Measurements from ENCODE around the gene SPATA9. TPM values are rescaled to one million over a fixed set of nuclear protein-coding genes. Genes with fewer than 3 reads are reported as not detected.
A peak's percentile ranks its signal among the peaks of the same experiment; 100 is the strongest.
"Not testable (repeated sequence)": the region's sequence is repeated elsewhere in the genome, so short reads cannot be mapped to it uniquely, and the experiment has no call there.

SPATA9 gene
- total and polyA plus RNA-seq, 2 donors (not counting 3 experiments of a cell fraction or from before 2014, with no cell fraction given): 0.07 TPM; not detected in 1

DNA sequence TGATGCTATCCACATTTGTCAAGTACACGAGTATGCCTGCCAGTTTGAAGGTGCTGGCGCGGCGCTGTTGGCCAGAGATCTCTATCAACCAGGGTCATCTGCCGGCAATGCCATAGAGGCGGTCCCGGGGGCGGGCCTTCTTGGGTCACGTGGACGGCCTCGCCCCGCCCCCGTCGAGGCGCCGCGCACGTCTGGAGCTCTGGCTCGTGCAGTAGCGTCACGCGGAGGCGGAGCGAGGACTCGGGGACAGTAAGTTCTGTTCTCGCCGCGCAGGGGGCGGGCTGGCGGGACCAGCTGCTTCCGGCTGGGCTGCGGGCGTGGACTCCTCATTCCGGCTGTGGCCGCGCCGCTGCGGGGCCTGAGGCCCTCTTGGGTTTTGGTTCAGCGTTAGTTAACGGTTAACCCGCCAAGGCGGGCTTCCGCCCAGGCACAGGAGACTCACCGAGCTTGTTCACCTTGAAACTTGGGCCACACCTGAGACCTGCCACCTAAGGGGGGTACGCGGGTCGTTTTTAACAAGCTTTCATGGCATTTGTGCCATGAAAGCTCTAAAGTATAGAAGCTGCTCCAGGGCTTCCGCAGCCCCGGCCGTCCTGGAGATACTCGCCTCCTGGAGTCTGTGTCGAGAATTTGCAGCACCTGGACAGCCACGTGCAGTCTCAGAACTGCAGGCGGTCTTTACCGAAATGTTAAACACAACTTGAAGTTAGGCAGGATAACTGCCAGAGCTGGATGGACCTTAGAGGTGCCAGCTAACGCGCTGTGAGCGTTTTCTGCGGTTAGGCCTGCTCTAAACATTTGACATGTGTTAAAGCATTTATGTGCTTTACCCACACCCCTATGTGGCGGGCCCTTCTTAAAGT, 36.0 kb downstream of the SPATA9 start, which contains the start of gene RFESD:
TSS of gene RFESD (plus strand) at position 209 of the 863 bp plus-strand sequence. CDS start 5,495 bp downstream, outside the sequence.
- Histone ChIP-seq H3K27me3 (ENCODE audit: control insufficient read depth in 2 of 2, insufficient read depth in 2 of 2, low read length in 2 of 2) (no peaks in the 10 kb centered on the region), H3K27ac (ENCODE audit: insufficient read depth, low read depth, low read length) (peak within 1 kb of the TSS; percentile 91), H3K4me1 (ENCODE audit: control insufficient read depth, extremely low read depth, insufficient read depth, low read length) (peaks cover 9% of the 10 kb centered on the region), H3K79me2 (ENCODE audit: control insufficient read depth, insufficient read depth, low read length) (no peaks in the 10 kb centered on the region), H3K9ac (replicated peaks; ENCODE audit: extremely low read depth, insufficient read depth, low read length) (peak within 1 kb of the TSS; percentile 91), H3K4me2 (ENCODE audit: insufficient read depth, low read length) (peak within 1 kb of the TSS; percentile 97), H4K20me1 (replicated peaks; ENCODE audit: control insufficient read depth, extremely low read depth, insufficient read depth, low read length) (no peaks in the 10 kb centered on the region), H3K4me3 (replicated peaks in 1 of 3; ENCODE audit: insufficient read depth in 1 of 3, low read depth in 1 of 3, low read length in 3 of 3) (peak within 1 kb of the TSS; percentile 61 to 75 (median 67)), H3K36me3 (ENCODE audit: control insufficient read depth in 2 of 2, extremely low read depth in 1 of 2, insufficient read depth in 2 of 2, low read length in 2 of 2) (no peaks in the 10 kb centered on the region), H2AFZ (ENCODE audit: low read depth, low read length) (peak within 1 kb of the TSS; percentile 98), H3K9me3 (replicated peaks; ENCODE audit: control insufficient read depth, insufficient read depth, low read length) (no peaks in the 10 kb centered on the region), H3K9me1 (replicated peaks; ENCODE audit: control insufficient read depth, extremely low read depth, insufficient read depth, low read length) (no peaks in the 10 kb centered on the region)
- peak; percentile 89 for TF ChIP-seq POLR2AphosphoS5 (IDR thresholded peaks at IDR 0.05; ENCODE audit: insufficient read depth, low read depth, low read length)
- peak; percentile 69 for TF ChIP-seq GATA2 (IDR thresholded peaks at IDR 0.05; ENCODE audit: insufficient read depth, insufficient read length, low read depth, low read length)
- TF ChIP-seq MYC (IDR thresholded peaks at IDR 0.05; ENCODE audit: low read depth, low read length): no peak
- TF ChIP-seq, protein P1, sequence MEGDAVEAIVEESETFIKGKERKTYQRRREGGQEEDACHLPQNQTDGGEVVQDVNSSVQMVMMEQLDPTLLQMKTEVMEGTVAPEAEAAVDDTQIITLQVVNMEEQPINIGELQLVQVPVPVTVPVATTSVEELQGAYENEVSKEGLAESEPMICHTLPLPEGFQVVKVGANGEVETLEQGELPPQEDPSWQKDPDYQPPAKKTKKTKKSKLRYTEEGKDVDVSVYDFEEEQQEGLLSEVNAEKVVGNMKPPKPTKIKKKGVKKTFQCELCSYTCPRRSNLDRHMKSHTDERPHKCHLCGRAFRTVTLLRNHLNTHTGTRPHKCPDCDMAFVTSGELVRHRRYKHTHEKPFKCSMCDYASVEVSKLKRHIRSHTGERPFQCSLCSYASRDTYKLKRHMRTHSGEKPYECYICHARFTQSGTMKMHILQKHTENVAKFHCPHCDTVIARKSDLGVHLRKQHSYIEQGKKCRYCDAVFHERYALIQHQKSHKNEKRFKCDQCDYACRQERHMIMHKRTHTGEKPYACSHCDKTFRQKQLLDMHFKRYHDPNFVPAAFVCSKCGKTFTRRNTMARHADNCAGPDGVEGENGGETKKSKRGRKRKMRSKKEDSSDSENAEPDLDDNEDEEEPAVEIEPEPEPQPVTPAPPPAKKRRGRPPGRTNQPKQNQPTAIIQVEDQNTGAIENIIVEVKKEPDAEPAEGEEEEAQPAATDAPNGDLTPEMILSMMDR (IDR thresholded peaks at IDR 0.05; ENCODE audit: extremely low read depth in 1 of 2, insufficient read depth in 1 of 2, low read depth in 1 of 2, low read length in 2 of 2): peak in 1 of 2 donors; percentile 2
- TF ChIP-seq EZH2 (IDR thresholded peaks at IDR 0.05; ENCODE audit: borderline replicate concordance, low read depth, low read length, severe bottlenecking): no peak
- TF ChIP-seq, protein P2, sequence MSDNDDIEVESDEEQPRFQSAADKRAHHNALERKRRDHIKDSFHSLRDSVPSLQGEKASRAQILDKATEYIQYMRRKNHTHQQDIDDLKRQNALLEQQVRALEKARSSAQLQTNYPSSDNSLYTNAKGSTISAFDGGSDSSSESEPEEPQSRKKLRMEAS (IDR thresholded peaks at IDR 0.05; ENCODE audit: insufficient read depth, insufficient read length): peak; percentile 84
- TF ChIP-seq JUN (IDR thresholded peaks at IDR 0.05; ENCODE audit: borderline replicate concordance, insufficient read depth, insufficient read length, low read depth): no peak
- peak; percentile 86 for TF ChIP-seq POLR2A (IDR thresholded peaks at IDR 0.05; ENCODE audit: low read depth, low read length)
- no peak for TF ChIP-seq FOS (IDR thresholded peaks at IDR 0.05; ENCODE audit: borderline replicate concordance, insufficient read depth, low read length)
- ChIA-PET CTCF (interaction anchor here (0.7 to 5.1 kb wide), 17 partner anchors 8 to 315 kb away, joined by 3 to 58 read pairs (median 5); partner anchors contain the start of genes ARSK, ELL2, GLRX and RHOBTB3), POLR2A (interaction anchor here (1.0 to 1.8 kb wide), 2 partner anchors 16 to 85 kb away, joined by 3 to 6 read pairs; partner anchors contain the start of gene RHOBTB3)
- TSS peak; percentile 86 for BruUV-seq (replicated peaks)
- FAIRE-seq: peak; percentile 93
- intact Hi-C loops (cut with micrococcal nuclease) (loop anchor here (1.0 to 10.0 kb wide), 4 partner anchors 25 to 948 kb away; partner anchors contain the start of genes ELL2 and RHOBTB3), dilution Hi-C loops (cut with MboI; ENCODE audit: extremely low pct_ligation_motif_present, low sequenced_read_pairs) (loop anchor here (25.0 kb wide), 1 partner anchor 191 kb away; no protein-coding TSS in a partner anchor)
- peak; percentile 89 for DNase-seq (ENCODE audit: low read depth, low spot score)

DNA sequence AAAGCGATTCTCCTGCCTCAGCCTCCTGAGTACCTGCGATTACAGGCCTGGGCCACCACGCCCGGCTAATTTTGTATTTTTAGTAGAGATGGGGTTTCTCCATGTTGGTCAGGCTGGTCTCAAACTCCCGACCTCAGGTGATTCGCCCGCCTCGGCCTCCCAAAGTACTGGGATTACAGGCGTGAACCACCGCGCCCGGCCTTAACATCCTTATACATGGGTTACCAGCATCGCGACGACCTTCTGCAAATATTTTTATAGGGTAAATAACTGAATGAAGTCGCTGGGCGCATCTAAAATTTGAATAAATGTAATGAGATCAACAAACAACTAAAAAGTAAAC, 36.6 kb downstream of the SPATA9 start:
- POLR2A ChIA-PET: interaction anchor here (1.0 to 1.8 kb wide), 2 partner anchors 15 to 85 kb away, joined by 3 to 6 read pairs; partner anchors contain the start of gene RHOBTB3
- H3K4me2 ChIP-seq (ENCODE audit: insufficient read depth, low read length): peak overlapping the region; percentile 61
- peak overlapping the region; percentile 91 for H3K27ac ChIP-seq (ENCODE audit: insufficient read depth, low read depth, low read length)
- dilution Hi-C loops (cut with MboI; ENCODE audit: extremely low pct_ligation_motif_present, low sequenced_read_pairs) (loop anchor here (25.0 kb wide), 1 partner anchor 191 kb away; no protein-coding TSS in a partner anchor), intact Hi-C loops (cut with micrococcal nuclease) (loop anchor here (1.0 to 10.0 kb wide), 4 partner anchors 25 to 949 kb away; partner anchors contain the start of genes ELL2 and RHOBTB3)
- DNase-seq (ENCODE audit: low read depth, low spot score); H3K27me3 ChIP-seq (ENCODE audit: control insufficient read depth in 2 of 2, insufficient read depth in 2 of 2, low read length in 2 of 2); H3K9me3 ChIP-seq (replicated peaks; ENCODE audit: control insufficient read depth, insufficient read depth, low read length); H3K9ac ChIP-seq (replicated peaks; ENCODE audit: extremely low read depth, insufficient read depth, low read length); H3K4me1 ChIP-seq (ENCODE audit: control insufficient read depth, extremely low read depth, insufficient read depth, low read length); H4K20me1 ChIP-seq (replicated peaks; ENCODE audit: control insufficient read depth, extremely low read depth, insufficient read depth, low read length); BruUV-seq (replicated peaks); H3K36me3 ChIP-seq (ENCODE audit: control insufficient read depth in 2 of 2, extremely low read depth in 1 of 2, insufficient read depth in 2 of 2, low read length in 2 of 2); H3K79me2 ChIP-seq (ENCODE audit: control insufficient read depth, insufficient read depth, low read length); FAIRE-seq; H3K4me3 ChIP-seq (replicated peaks in 1 of 3; ENCODE audit: insufficient read depth in 1 of 3, low read depth in 1 of 3, low read length in 3 of 3); H3K9me1 ChIP-seq (replicated peaks; ENCODE audit: control insufficient read depth, extremely low read depth, insufficient read depth, low read length): not testable (repeated sequence)
- peak overlapping the region; percentile 71 for H2AFZ ChIP-seq (ENCODE audit: low read depth, low read length)
- CTCF ChIA-PET: interaction anchor here (1.0 to 5.1 kb wide), 15 partner anchors 9 to 315 kb away, joined by 3 to 58 read pairs (median 5); partner anchors contain the start of genes ARSK, ELL2, GLRX and SKIC3
